HEK293 (cell line): ENCODE measurements around the gene BMX.

ENCODE experiments used
- CTCF ChIA-PET: fragments of 350-600 bp; formaldehyde crosslinking; extraction: SDS; loops from one replicate; lab custom pipeline; 2021; ENCODE audit warnings: antibody characterized with exemption; lab: Yijun Ruan, JAX
- POLR2A ChIA-PET: fragments of 300-600 bp; formaldehyde crosslinking; extraction: SDS; loops from one replicate; lab custom pipeline; 2020; ENCODE audit warnings: antibody characterized with exemption, inconsistent platforms; lab: Yijun Ruan, JAX
- H3K27ac ChIP-seq: fragments of 200-500 bp; sonication (Bioruptor generic); 2 replicates; pipeline ENCODE4 v1.5.1; 2014; ENCODE audit warnings: low read depth, low read length, control low read depth, inconsistent platforms; ENCODE audit errors: extremely low read depth
- H3K36me3 ChIP-seq, 2 experiments: fragments of 200-500 bp in 1 of 2; sonication (Bioruptor generic) in 1 of 2; 1 replicate in 1 of 2; 2 replicates in 1 of 2; pipeline ENCODE4 v1.5.1; 2014 to 2017; ENCODE audit warnings: inconsistent platforms in 2 of 2, low read length in 2 of 2; ENCODE audit not compliant: control insufficient read depth in 2 of 2, insufficient read depth in 1 of 2
- H3K4me1 ChIP-seq: fragments of 200-500 bp; sonication (Bioruptor generic); 2 replicates; pipeline ENCODE4 v1.5.1; 2014; ENCODE audit warnings: mild to moderate bottlenecking, low read length, inconsistent platforms; ENCODE audit not compliant: control insufficient read depth, insufficient read depth
- H3K4me3 ChIP-seq: 2 replicates; pipeline ENCODE4 v1.5.1; 2011; ENCODE audit warnings: low read depth, mild to moderate bottlenecking, control low read depth, low read length, moderate library complexity
- H3K9me3 ChIP-seq: fragments of 200-500 bp; sonication (Bioruptor generic); 2 replicates; pipeline ENCODE4 v1.5.1; 2014; ENCODE audit warnings: low read depth, low read length, inconsistent platforms; ENCODE audit not compliant: control insufficient read depth, insufficient read depth
- OVOL3 ChIP-seq: fragments of 450-650 bp; formaldehyde crosslinking; IDR thresholded peaks from 2 replicates; pipeline ENCODE4 v1.5.1; 2016; ENCODE audit warnings: missing biosample characterization, missing genetic modification characterization
- REPIN1 ChIP-seq: fragments of 450-650 bp; formaldehyde crosslinking; IDR thresholded peaks from 2 replicates; pipeline ENCODE4 v1.5.1; 2017; ENCODE audit warnings: missing biosample characterization, missing genetic modification characterization, low read depth
- SALL2 ChIP-seq: fragments of 450-650 bp; formaldehyde crosslinking; IDR thresholded peaks from 2 replicates; pipeline ENCODE4 v1.5.0; 2017; ENCODE audit warnings: missing biosample characterization, mild to moderate bottlenecking, missing genetic modification characterization, borderline replicate concordance
- TCF7L2 ChIP-seq: IDR thresholded peaks from 2 replicates; pipeline ENCODE4 v1.6.1; 2011; ENCODE audit warnings: low read depth, mild to moderate bottlenecking, inconsistent platforms, low read length, moderate library complexity, borderline replicate concordance
- TRIM28 ChIP-seq: IDR thresholded peaks from 2 replicates; pipeline ENCODE4 v1.6.1; 2011; ENCODE audit warnings: low read length, control low read depth, borderline replicate concordance
- ZBTB44 ChIP-seq: fragments of 450-650 bp; IDR thresholded peaks from 2 replicates; pipeline ENCODE4 v1.5.1; 2018; ENCODE audit warnings: missing biosample characterization, mild to moderate bottlenecking, missing genetic modification characterization
- ZBTB8A ChIP-seq: fragments of 450-650 bp; formaldehyde crosslinking; IDR thresholded peaks from 2 replicates; pipeline ENCODE4 v1.5.1; 2016; ENCODE audit warnings: missing biosample characterization, missing genetic modification characterization
- ZFP41 ChIP-seq: fragments of 450-650 bp; formaldehyde crosslinking; IDR thresholded peaks from 2 replicates; pipeline ENCODE4 v1.5.1; 2016; ENCODE audit warnings: missing biosample characterization, missing genetic modification characterization, borderline replicate concordance
- ZNF16 ChIP-seq: fragments of 450-650 bp; formaldehyde crosslinking; IDR thresholded peaks from 2 replicates; pipeline ENCODE4 v1.5.1; 2016; ENCODE audit warnings: low read depth, missing biosample characterization, missing genetic modification characterization
- ZNF2 ChIP-seq: fragments of 450-650 bp; formaldehyde crosslinking; IDR thresholded peaks from 2 replicates; pipeline ENCODE4 v1.5.1; 2016; ENCODE audit warnings: missing biosample characterization, missing genetic modification characterization
- ZNF394 ChIP-seq: fragments of 450-650 bp; formaldehyde crosslinking; IDR thresholded peaks from 2 replicates; pipeline ENCODE4 v1.5.1; 2016; ENCODE audit warnings: missing biosample characterization, missing genetic modification characterization, mild to moderate bottlenecking, moderate library complexity, borderline replicate concordance
- ZNF510 ChIP-seq: fragments of 450-650 bp; formaldehyde crosslinking; IDR thresholded peaks from 2 replicates; pipeline ENCODE4 v1.5.1; 2018; ENCODE audit warnings: mild to moderate bottlenecking, missing genetic modification characterization, missing biosample characterization; ENCODE audit not compliant: insufficient replicate concordance
- ZNF571 ChIP-seq: fragments of 450-650 bp; formaldehyde crosslinking; IDR thresholded peaks from 2 replicates; pipeline ENCODE4 v1.5.0; 2017; ENCODE audit warnings: missing biosample characterization, missing genetic modification characterization
- ZNF610 ChIP-seq: fragments of 450-650 bp; formaldehyde crosslinking; IDR thresholded peaks from 2 replicates; pipeline ENCODE4 v1.5.1; 2016; ENCODE audit warnings: missing biosample characterization, missing genetic modification characterization, borderline replicate concordance
- ZNF701 ChIP-seq: fragments of 450-650 bp; formaldehyde crosslinking; IDR thresholded peaks from 2 replicates; pipeline ENCODE4 v1.5.1; 2016; ENCODE audit warnings: missing biosample characterization, missing genetic modification characterization
- ZSCAN16 ChIP-seq: fragments of 450-650 bp; formaldehyde crosslinking; IDR thresholded peaks from 2 replicates; pipeline ENCODE4 v1.5.1; 2016; ENCODE audit warnings: missing biosample characterization, missing genetic modification characterization
- TF ChIP-seq, protein P1 (sequence below): IDR thresholded peaks from 2 replicates; pipeline ENCODE4 v1.6.1; 2011; ENCODE audit warnings: mild to moderate bottlenecking, low read depth, low read length, borderline replicate concordance
- TF ChIP-seq, protein P2 (sequence below): fragments of 450-650 bp; formaldehyde crosslinking; IDR thresholded peaks from 2 replicates; pipeline ENCODE4 v1.5.1; 2016; ENCODE audit warnings: missing biosample characterization, missing genetic modification characterization, borderline replicate concordance
- TF ChIP-seq, protein P3 (sequence below): fragments of 450-650 bp; formaldehyde crosslinking; IDR thresholded peaks from 2 replicates; pipeline ENCODE4 v1.5.1; 2016; ENCODE audit warnings: missing biosample characterization, missing genetic modification characterization
- TF ChIP-seq, protein P4 (sequence below): fragments of 450-650 bp; formaldehyde crosslinking; IDR thresholded peaks from 2 replicates; pipeline ENCODE4 v1.5.1; 2017; ENCODE audit warnings: missing biosample characterization, missing genetic modification characterization
- TF ChIP-seq, protein P5 (sequence below): fragments of 450-650 bp; formaldehyde crosslinking; IDR thresholded peaks from 2 replicates; pipeline ENCODE4 v1.5.1; 2016; ENCODE audit warnings: missing biosample characterization, missing genetic modification characterization, low read depth

Gene BMX

GRCh38 chrX:15509845-15510244 is 9.2 kb downstream of the BMX start:
- H3K4me1 ChIP-seq: no peaks in the 10 kb centered on the region
- H3K9me3 ChIP-seq: no peaks in the 10 kb centered on the region
- POLR2A ChIA-PET: no interaction called here
- H3K27ac ChIP-seq: no peak overlapping the region
- TF ChIP-seq, protein P1, sequence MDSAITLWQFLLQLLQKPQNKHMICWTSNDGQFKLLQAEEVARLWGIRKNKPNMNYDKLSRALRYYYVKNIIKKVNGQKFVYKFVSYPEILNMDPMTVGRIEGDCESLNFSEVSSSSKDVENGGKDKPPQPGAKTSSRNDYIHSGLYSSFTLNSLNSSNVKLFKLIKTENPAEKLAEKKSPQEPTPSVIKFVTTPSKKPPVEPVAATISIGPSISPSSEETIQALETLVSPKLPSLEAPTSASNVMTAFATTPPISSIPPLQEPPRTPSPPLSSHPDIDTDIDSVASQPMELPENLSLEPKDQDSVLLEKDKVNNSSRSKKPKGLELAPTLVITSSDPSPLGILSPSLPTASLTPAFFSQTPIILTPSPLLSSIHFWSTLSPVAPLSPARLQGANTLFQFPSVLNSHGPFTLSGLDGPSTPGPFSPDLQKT: no peak
- no peak for TF ChIP-seq ZSCAN16 (tag by site-specific recombination)
- TF ChIP-seq ZNF16 (tag by site-specific recombination): no peak
- TF ChIP-seq ZNF571: no peak
- TF ChIP-seq ZNF394 (tag by site-specific recombination): no peak
- TF ChIP-seq ZFP41: no peak
- TF ChIP-seq, protein P2, sequence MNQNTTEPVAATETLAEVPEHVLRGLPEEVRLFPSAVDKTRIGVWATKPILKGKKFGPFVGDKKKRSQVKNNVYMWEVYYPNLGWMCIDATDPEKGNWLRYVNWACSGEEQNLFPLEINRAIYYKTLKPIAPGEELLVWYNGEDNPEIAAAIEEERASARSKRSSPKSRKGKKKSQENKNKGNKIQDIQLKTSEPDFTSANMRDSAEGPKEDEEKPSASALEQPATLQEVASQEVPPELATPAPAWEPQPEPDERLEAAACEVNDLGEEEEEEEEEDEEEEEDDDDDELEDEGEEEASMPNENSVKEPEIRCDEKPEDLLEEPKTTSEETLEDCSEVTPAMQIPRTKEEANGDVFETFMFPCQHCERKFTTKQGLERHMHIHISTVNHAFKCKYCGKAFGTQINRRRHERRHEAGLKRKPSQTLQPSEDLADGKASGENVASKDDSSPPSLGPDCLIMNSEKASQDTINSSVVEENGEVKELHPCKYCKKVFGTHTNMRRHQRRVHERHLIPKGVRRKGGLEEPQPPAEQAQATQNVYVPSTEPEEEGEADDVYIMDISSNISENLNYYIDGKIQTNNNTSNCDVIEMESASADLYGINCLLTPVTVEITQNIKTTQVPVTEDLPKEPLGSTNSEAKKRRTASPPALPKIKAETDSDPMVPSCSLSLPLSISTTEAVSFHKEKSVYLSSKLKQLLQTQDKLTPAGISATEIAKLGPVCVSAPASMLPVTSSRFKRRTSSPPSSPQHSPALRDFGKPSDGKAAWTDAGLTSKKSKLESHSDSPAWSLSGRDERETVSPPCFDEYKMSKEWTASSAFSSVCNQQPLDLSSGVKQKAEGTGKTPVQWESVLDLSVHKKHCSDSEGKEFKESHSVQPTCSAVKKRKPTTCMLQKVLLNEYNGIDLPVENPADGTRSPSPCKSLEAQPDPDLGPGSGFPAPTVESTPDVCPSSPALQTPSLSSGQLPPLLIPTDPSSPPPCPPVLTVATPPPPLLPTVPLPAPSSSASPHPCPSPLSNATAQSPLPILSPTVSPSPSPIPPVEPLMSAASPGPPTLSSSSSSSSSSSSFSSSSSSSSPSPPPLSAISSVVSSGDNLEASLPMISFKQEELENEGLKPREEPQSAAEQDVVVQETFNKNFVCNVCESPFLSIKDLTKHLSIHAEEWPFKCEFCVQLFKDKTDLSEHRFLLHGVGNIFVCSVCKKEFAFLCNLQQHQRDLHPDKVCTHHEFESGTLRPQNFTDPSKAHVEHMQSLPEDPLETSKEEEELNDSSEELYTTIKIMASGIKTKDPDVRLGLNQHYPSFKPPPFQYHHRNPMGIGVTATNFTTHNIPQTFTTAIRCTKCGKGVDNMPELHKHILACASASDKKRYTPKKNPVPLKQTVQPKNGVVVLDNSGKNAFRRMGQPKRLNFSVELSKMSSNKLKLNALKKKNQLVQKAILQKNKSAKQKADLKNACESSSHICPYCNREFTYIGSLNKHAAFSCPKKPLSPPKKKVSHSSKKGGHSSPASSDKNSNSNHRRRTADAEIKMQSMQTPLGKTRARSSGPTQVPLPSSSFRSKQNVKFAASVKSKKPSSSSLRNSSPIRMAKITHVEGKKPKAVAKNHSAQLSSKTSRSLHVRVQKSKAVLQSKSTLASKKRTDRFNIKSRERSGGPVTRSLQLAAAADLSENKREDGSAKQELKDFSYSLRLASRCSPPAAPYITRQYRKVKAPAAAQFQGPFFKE (tag by site-specific recombination): no peak
- TF ChIP-seq ZNF510 (tag by site-specific recombination): no peak
- no peak for TF ChIP-seq REPIN1 (tag by site-specific recombination)
- no peak for TF ChIP-seq SALL2 (tag by site-specific recombination)
- TF ChIP-seq ZNF2: no peak
- no peak for TF ChIP-seq ZBTB44
- CTCF ChIA-PET: no interaction called here
- no peak overlapping the region for H3K4me3 ChIP-seq
- no peaks in the 10 kb centered on the region for H3K36me3 ChIP-seq

- Histone ChIP-seq H3K4me1 (no peaks in the 10 kb centered on the region), H3K4me3 (no peak overlapping the region), H3K9me3 (no peaks in the 10 kb centered on the region), H3K36me3 (no peaks in the 10 kb centered on the region), H3K27ac (no peak overlapping the region)
- CTCF ChIA-PET: interaction anchor here (3.2 kb wide), 1 partner anchor 13 kb away, joined by 14 read pairs; no protein-coding TSS in a partner anchor
- POLR2A ChIA-PET: no interaction called here
- TF ChIP-seq TCF7L2 (no peak), TRIM28 (no peak), ZBTB8A (tag by site-specific recombination) (no peak), ZNF701 (tag by site-specific recombination) (no peak), ZNF610 (no peak), OVOL3 (tag by site-specific recombination) (no peak)
- TF ChIP-seq, protein P3, sequence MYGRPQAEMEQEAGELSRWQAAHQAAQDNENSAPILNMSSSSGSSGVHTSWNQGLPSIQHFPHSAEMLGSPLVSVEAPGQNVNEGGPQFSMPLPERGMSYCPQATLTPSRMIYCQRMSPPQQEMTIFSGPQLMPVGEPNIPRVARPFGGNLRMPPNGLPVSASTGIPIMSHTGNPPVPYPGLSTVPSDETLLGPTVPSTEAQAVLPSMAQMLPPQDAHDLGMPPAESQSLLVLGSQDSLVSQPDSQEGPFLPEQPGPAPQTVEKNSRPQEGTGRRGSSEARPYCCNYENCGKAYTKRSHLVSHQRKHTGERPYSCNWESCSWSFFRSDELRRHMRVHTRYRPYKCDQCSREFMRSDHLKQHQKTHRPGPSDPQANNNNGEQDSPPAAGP (tag by site-specific recombination): no peak
- TF ChIP-seq, protein P4, sequence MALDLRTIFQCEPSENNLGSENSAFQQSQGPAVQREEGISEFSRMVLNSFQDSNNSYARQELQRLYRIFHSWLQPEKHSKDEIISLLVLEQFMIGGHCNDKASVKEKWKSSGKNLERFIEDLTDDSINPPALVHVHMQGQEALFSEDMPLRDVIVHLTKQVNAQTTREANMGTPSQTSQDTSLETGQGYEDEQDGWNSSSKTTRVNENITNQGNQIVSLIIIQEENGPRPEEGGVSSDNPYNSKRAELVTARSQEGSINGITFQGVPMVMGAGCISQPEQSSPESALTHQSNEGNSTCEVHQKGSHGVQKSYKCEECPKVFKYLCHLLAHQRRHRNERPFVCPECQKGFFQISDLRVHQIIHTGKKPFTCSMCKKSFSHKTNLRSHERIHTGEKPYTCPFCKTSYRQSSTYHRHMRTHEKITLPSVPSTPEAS (tag by site-specific recombination): no peak
- TF ChIP-seq, protein P5, sequence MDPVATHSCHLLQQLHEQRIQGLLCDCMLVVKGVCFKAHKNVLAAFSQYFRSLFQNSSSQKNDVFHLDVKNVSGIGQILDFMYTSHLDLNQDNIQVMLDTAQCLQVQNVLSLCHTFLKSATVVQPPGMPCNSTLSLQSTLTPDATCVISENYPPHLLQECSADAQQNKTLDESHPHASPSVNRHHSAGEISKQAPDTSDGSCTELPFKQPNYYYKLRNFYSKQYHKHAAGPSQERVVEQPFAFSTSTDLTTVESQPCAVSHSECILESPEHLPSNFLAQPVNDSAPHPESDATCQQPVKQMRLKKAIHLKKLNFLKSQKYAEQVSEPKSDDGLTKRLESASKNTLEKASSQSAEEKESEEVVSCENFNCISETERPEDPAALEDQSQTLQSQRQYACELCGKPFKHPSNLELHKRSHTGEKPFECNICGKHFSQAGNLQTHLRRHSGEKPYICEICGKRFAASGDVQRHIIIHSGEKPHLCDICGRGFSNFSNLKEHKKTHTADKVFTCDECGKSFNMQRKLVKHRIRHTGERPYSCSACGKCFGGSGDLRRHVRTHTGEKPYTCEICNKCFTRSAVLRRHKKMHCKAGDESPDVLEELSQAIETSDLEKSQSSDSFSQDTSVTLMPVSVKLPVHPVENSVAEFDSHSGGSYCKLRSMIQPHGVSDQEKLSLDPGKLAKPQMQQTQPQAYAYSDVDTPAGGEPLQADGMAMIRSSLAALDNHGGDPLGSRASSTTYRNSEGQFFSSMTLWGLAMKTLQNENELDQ (tag by site-specific recombination): no peak
Measured at GRCh38 chrX:15511563-15511962, 11.0 kb downstream of the BMX start.
